Colon (tissue), 2 donors: Measurements from ENCODE around the gene RPRD1A.
"Not testable (repeated sequence)": the region's sequence is repeated elsewhere in the genome, so short reads cannot be mapped to it uniquely, and the experiment has no call there.

Experiments
- FAIRE-seq: peaks from 2 replicates; lab custom pipeline; 2012; peaks lifted over from hg19 to GRCh38; lab: Jason Lieb, UNC
- donor health status: control.
- donor health status: control.

The RPRD1A gene

DNA sequence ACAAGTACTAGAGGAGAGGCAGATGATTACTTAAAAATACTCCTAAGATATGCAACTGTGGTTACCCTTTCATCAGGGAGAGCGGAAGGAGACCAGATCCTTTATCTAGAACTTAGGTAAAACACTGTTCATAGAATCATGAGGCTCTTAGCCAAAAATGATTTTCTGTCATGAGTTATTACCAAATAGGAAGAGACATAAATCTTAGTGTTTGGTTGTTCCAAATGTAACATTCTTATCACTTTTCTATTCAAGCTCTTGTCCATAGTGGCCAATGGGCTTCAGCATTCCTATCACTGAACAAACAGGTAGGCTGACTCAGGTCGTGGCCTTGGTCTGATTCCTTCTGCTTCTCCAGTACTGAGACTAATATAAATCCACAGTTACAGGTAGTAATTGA lies 38.5 kb downstream of the RPRD1A start:
- no peak for FAIRE-seq

DNA sequence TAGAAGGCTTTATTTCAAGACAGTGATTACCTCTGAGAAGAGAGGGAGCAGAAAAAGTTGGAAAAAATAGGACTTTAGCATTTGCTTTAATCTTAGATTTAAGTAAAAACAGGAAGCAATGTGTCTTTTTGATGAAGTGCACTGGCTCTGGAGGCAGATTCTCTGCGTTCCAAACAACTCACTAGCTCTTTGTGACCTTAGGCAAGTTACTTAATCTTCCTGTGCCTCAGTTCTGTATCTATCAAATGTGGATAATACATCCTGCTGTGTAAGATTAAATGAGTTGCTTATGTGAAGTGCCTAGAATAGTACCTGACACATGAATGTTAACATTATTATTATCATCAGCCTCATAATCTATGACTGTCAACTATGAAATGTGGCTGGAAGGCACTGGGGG lies 42.3 kb downstream of the RPRD1A start:
- FAIRE-seq, result no peak

DNA sequence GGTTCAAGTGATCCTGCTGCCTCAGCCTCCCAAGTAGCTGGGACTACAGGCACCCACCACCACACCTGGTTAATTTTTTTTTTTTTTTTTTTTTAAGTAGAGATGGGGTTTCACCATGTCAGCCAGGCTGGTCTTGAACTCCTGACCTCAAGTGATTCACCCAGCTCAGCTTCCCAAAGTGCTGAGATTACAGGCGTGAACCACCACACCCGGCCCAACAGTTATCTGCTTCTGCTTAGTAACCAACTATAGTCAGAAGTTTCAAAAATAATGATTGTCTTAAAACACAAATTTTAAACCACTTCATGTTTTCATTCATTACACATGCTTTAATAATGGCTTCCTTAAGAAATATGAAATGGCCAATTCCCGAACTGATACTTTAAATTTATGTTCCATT lies 43.1 kb downstream of the RPRD1A start:
- FAIRE-seq, result not testable (repeated sequence)

DNA sequence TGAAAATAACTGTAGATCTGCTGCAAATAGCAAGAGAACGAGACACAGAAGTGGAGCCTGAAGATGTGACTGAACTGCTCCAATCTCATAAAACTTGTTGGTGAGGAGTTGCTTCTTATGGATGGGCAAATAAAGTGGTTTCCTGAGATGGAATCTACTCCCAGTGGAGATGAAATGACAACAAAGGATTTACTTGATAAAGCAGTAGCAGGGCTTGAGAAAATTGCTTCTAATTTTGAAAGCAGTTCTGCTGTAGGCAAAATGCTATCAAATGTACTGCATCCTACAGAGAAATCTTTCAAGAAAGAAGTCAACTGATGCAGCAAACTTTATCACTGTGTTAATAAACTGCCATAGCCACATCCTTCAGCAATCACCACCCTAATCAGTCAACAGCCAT lies 44.0 kb downstream of the RPRD1A start:
- no peak for FAIRE-seq

DNA sequence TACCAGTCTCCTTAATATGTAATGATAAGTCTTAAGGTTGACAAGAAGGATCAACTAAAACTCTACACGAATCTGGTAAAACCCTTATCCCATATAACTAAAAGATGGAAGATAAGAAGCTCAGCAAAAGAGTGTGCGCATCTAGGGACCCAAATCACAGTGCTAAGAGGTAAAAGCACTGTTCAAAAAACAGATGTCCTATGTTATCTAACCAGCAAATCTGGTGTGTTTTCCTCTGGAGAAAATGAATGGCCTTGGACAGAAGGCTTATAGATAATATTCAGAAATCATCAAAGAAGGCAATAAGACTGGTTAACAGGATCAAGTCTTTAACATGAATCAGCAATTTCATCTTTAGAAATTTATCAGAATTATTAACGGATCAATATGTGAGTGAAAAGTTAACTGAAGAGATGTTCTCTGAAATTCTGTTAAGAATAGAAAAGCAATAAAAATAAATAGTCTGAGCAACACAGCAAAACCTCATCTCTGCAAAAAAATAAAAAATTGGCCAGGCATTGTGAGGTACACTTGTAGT lies 47.1 kb downstream of the RPRD1A start:
- no peak for FAIRE-seq

DNA sequence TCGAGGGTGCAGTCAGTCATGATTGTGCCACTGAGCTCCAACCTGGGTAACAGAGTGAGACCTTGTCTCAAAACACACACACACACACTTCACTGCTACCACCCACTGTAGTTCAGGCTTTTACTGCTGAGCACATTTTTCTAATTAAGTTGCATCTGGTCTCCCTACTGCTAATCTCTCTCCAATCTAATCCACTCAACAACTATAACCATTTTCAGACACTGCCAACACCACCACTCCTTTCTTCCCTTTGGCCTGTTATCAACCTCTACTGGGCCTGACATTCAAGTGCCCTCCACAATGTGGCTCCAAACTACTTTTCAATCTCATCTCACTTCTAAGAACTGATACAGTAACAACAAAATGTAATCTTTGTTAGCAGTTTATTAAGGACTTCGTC lies 50.1 kb downstream of the RPRD1A start:
- FAIRE-seq, result no peak

DNA sequence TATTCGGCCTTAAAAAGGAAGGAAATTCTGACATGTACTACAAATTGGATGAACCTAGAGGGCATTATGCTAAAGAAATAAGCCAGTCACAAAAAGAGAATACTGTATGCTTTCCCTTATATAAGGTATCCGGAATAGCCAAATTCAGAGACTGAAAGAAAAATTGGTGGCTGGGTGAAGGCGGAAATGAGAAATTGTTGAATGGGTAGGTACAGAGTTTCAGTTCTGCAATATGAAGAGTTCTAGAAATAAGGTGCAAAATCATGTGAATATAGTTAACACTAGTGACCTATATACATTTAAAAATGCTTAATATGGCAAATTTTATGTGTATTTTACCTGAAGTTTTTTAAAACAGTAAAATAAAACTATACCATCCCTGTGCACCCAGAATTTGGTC lies 51.7 kb downstream of the RPRD1A start:
- FAIRE-seq, result no peak

DNA sequence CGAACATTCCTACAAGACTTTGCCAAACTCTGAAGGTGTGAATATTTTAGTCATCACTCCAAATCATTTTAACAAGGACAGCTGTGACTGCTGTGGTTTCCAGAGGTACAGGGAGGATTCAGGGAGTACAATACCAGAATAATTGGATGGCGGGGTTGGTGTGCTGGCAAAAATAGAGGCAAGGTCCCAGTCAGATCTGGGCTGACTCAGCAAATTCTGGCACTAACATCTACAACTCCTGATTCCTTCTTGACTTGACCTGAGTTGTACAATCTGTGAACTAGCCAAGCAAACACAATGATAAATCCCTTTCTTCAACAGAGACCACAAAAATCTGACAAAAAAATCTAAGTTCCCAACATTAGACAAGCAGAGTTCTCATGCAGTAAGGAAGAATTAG lies 54.5 kb downstream of the RPRD1A start:
- FAIRE-seq, result no peak

DNA sequence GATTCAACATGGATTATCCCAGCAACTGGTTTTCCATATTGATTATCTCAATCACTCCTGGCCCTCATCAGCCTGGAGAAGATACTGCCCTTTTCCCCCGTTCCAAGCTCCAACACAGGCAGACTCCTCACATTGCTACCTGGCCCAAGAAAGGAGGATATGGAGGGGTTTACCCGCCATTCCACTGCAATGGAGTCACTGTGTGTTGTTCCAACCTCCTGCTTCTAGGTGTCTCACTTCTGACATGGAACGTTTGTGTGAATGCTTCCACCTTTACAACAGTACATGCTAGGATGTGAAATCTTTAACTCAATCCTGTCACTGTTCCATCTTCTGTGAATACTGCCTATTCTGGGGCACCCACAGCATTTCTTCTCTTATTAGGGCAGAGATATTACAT lies 58.1 kb downstream of the RPRD1A start:
- FAIRE-seq, result no peak

DNA sequence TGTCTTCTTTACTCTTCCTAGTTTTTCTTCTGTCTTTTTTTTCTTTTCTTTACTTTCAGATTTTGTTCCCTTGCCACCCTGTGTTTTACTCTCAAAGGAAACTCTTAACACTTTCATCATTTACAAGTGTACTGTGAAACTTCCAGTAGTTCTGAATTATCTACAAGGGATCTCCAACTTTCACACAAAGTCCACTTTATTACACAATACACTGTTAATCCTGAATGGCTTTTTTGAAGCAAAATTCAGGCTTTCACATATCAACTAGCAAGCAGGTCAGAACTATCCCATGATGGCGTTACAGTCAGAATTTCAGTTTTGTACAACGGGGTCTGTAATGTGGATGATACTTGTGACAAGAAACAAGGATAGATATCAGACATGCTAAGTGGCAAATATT lies 60.4 kb downstream of the RPRD1A start:
- no peak for FAIRE-seq

DNA sequence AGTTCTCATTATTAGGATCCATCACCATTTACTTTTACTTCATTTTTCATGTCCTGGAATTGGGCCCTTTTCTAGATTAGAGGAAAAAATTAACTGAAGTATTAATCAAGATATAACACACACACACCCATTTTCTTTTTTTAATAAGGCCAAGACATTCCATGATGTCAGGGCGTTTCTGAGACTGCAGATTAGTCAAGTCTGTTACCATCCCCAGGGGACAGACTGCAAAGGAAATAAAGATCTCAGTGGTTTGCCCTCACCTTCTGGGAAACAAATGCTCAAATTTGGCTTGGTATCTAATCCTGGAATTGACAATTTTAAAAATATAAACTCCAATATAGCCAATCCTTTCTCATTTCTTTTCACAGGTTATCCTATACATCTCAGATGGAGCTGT lies 67.4 kb downstream of the RPRD1A start:
- FAIRE-seq, result no peak

DNA sequence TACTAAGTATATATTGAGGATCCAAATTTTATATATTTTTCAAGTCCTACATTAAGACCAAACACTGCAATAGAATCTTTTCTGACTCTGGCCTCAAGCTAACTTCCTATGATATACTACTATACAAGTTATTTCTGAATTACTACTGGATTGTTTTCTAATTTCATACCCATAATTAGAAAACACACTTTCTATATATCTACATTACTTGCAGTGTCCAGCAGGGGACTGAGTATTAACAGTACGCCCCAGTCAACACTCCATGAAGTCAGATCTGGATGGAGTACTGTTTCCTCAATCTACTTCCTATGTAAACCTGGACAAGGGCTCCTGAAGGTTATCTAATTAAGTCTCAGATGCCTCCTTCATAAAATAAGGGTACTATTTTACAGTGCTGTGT lies 68.4 kb downstream of the RPRD1A start:
- no peak for FAIRE-seq

DNA sequence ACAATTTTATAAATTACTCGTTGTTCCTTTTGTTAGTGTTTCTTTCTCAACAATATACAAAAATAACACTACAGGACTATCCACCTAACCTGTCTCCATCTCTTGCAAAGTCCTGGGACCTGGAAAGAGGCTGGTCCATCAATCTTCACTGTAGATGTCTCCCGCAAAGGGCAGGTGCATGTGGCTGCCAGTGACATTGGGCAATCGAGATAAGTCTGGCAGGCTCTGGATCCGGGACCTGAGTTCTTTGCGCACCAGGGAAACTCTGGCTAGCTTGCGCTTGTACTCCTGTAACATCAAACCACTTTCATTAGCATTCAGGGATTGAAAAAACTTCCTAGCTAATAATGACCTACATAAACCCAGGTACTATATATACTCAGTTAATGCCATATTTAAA lies 74.3 kb downstream of the RPRD1A start:
- FAIRE-seq, result no peak

DNA sequence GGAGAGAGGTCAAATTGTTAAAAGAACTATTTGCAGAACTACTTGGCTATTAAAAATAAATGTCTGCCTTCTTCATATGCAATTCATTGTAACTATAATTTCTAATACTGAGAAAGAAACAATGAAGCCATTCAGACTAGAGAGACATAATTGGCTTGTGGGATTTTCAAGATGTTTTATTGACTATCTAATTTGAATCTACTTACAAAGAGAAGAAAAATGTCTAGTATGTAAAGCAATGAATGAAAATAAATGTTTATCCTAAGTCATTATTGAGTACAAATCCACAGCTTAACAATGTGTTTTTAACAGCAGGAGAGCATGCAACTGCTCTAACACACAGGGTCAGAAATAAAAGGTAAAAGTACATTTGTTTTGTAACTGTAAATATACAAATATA lies 75.7 kb downstream of the RPRD1A start:
- FAIRE-seq, result no peak

DNA sequence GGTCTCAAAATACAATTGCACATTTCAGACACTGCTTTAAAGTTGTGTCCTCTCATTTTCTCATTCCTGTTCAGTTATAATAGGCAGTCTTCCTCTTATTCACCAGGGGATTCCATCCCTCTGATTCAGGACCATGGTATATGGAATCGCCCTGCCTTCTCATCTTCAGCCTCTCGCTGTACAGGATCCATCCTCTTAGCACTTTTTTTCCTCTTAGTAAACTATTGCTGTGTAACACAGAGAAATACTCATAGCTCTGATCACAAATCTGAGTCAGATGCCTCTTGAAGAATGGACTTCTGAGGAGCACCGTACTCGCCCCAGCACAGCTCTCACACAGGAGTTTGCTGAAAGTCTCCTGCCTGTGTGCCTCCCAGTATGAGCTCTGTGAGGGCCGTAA lies 83.5 kb downstream of the RPRD1A start:
- no peak for FAIRE-seq

DNA sequence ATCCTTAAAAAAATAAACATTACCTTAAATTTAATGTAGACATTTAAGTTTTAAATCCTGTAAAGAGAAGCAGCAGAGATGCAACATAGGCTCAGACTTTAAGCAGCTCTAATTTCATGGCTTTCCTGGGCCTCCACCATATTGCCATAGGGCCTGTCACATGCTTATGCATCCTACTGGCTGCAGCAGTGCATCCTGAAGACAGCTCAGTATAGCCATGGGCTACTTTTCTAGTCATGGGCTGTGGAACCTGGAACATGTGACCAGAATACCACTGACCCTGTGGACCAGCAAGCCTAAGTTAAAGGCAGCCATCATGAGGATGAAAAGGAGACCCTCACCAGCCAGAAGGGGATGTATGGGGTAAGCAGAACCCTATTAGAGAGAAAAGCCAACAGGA lies 84.2 kb downstream of the RPRD1A start:
- no peak for FAIRE-seq

DNA sequence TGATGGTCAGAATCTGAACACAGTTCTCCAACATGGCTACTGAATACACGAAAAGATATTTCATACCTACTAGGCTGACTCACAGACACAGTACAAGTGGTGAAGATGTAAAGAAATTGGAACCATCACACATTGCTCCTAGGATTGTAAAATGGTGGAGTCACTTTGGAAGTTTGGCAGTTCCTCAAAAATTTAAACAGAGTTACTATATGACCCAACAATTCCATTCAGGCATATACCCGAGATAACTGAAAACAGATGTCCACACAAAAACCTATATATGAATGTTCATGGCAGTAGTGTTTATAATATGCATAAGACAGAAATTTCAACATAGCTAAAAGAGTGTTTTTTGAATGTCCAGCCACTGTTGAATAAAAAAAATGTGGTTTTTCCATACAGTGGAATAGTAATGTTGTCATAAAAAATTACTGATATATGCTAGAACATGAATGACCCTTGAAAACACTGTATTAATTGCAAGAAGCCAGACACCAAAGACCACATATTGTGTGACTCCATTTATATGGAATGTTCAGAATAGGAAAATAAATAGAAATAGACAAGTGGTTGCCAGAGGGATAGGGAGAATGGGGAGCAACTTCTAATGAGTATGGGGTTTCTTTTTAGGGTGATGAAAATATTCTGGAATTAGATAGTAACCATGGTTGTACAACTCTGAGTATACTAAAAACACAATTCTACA lies 84.8 kb downstream of the RPRD1A start:
- FAIRE-seq, result no peak

DNA sequence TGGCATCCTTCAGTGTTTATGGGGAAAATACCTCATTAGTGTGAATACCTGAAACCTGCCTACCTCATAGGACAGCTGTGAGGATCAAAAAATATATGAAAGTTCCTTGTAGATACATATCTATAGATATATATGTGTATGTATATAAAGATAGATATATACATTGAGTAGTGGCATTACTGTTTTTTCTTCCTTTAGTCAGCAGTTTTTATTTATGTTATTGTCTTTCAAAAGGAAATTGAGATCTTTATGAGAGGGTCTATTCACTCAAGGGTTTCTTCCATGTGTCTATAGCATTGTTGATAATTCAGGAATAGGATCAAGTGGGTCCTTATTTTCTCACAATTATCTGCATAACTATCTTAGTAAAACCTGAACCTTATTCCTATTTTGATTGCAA lies 88.2 kb downstream of the RPRD1A start:
- FAIRE-seq, result no peak

DNA sequence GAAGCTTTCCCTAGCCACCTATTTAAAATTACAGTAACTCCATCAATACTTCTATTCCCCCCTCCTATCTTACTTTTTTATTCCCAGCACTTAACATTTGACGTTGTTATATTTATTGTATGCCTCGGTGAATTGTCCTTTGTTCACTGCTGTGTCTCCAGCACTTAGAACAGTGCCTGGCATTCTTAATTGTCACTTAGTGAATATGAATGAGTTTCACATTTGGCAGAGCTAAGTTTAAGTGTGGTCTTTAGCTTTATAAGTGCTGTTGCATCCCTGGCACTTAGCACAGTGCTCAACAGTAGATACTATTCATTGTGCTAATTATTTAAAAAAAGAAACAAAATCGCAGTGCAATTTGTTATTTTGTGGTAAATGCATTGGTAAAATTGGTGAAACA lies 93.2 kb downstream of the RPRD1A start:
- FAIRE-seq, result no peak

DNA sequence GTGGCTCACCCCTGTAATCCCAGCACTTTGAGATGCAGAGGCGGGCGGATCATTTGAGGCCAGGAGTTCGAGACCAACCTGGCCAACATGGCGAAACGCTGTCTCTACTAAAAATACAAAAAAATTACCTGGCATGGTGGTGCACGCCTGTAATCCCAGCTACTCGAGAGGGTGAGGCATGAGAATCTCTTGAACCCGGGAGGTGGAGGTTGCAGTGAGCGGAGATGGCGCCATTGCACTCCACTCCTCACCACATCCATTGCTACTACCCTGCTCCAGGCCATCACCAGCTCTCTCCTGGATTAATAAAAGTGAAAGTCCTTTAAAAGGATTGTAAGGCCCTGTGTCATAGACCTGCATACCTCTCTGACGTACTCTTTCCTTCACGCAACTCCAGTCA lies 93.7 kb downstream of the RPRD1A start:
- FAIRE-seq, result no peak

DNA sequence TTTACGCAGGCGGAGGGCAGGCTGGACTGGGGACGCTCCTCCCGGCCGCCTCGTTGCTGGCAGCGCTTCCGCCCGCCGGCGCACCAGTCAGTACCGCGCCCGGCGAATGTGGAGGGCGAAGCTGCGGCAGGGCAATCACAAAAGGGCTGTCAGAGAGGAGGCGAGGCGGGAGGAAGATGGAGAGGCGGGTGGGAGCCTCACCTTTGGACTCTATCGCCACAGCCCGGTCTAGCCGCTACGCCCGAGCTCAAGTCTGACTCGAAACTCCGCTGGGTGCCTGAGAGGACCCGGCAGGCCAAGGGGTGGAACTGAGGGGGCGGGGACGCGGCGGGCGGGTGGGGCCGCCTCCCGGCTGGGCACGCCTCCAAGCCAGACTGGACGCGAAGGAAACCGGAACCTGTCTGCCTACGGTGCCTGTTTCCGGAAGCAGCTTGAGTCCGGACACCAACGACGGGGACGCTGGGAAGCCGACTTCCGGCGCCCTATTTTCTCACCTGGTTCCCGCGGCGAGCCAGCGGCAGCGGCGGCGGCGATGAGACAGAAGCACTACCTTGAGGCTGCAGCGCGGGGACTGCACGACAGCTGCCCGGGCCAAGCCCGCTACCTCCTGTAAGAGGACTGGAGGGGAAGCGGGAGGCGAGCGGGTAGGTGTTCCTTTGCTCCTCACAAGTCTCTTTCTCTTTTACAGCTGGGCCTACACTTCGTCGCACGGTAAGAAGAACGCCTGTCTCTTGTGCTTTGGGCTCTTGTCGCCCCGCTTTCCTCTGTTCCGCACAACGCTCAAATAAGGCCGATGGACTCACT lies 95.0 kb downstream of the RPRD1A start, which contains the start of gene RMP24:
Gene RMP24 (plus strand): TSS at position 483 of the 804 bp plus-strand sequence.
- FAIRE-seq, result no peak

DNA sequence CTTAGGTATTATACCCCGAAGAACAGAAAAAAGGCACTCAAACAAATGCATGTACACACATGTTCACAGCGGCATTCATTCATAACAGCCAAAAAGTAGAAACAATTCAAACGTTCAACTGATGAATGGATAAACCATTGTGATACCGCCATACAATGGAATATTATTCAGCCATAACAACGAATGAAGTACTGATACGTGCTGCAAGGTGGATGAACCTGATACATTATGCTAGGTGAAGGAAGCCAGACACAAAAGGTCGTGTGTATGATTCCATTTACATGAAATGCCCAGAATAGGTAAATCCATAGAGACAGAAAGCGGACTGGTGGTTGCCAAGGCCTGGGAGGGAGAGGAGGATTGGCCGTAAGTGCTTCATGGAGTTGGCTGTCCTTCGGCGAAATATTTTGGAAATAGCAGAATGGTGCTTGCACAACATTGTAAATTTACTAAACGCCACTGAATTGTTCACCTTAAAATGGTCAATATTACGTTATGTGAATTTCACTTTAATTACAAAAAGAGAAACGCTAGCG lies 95.6 kb downstream of the RPRD1A start:
- FAIRE-seq, result no peak

DNA sequence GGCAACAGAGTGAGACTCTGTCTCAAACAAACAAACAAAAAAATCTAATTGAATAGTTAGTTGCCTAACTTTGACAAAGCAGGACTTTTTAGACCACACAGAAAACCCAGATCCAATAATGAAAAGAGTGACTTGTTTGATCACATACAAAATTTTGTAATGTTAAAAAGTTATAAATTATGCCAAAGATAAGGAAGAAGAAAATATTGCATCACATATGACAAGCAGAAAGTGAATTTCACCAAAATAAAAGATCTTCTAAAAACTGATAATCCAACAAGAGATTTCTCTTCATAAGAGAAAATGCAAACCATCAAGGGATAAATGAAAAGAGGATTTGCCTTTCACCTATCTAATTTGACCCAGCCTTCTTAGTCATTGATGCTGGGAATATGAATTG lies 97.7 kb downstream of the RPRD1A start:
- FAIRE-seq, result no peak
